Dendritic cell treated with granulocyte-macrophage colony-stimulating factor and Interleukin-4, amounts not matched to agents 40 ng/mL and 50 ng/mL, for 4 days (primary cell): ENCODE measurements around the gene AKR1C3.
"Not testable (repeated sequence)": the region's sequence is repeated elsewhere in the genome, so short reads cannot be mapped to it uniquely, and the experiment has no call there.

Experiments used
- H3K27ac Mint-ChIP-seq: one replicate; pipeline ENCODE4 v1.8.0; 2022; ENCODE audit warnings: mild to moderate bottlenecking, mixed read lengths
- H3K27me3 Mint-ChIP-seq: one replicate; pipeline ENCODE4 v1.8.0; 2022; ENCODE audit warnings: mild to moderate bottlenecking, mixed read lengths
- H3K36me3 Mint-ChIP-seq: one replicate; pipeline ENCODE4 v1.8.0; 2022; ENCODE audit warnings: low read depth, mixed read lengths
- H3K4me1 Mint-ChIP-seq: one replicate; pipeline ENCODE4 v1.8.0; 2022; ENCODE audit warnings: low read depth, mixed read lengths
- H3K4me3 Mint-ChIP-seq: one replicate; pipeline ENCODE4 v1.8.0; 2022; ENCODE audit warnings: mild to moderate bottlenecking, moderate library complexity, mixed read lengths
- H3K9me3 Mint-ChIP-seq: one replicate; pipeline ENCODE4 v1.8.0; 2022; ENCODE audit warnings: mixed read lengths
- intact Hi-C: fragments of 100-400 bp; cut with micrococcal nuclease; formaldehyde crosslinking; loops from one replicate; pipeline ENCODE4 v1.15.0; 2022

AKR1C3 gene

GRCh38 chr10:5094265-5095205 is at the start of gene AKR1C3:
TSS of gene AKR1C3 (plus strand) at chr10:5094414. CDS start at chr10:5094445, 31 bp downstream.
- Mint-ChIP-seq H3K4me3 (peak within 1 kb of the TSS; percentile 40), H3K4me1 (no peaks in the 10 kb centered on the region), H3K27me3 (no peaks in the 10 kb centered on the region), H3K27ac (no peak within 1 kb of the TSS), H3K36me3 (no peaks in the 10 kb centered on the region), H3K9me3 (no peaks in the 10 kb centered on the region)
- intact Hi-C loops: loop anchor here (5.0 to 10.0 kb wide), 5 partner anchors 188 to 338 kb away; no protein-coding TSS in a partner anchor

GRCh38 chr10:5045095-5045494 is 49.1 kb upstream of the AKR1C3 start:
- peaks cover 9% of the 10 kb centered on the region for H3K4me1 Mint-ChIP-seq
- no peaks in the 10 kb centered on the region for H3K36me3 Mint-ChIP-seq
- no peak overlapping the region for H3K27ac Mint-ChIP-seq
- H3K9me3 Mint-ChIP-seq: peaks cover 25% of the 10 kb centered on the region
- H3K27me3 Mint-ChIP-seq: no peaks in the 10 kb centered on the region
- H3K4me3 Mint-ChIP-seq: no peak overlapping the region
- intact Hi-C loops: no loop called here

DNA sequence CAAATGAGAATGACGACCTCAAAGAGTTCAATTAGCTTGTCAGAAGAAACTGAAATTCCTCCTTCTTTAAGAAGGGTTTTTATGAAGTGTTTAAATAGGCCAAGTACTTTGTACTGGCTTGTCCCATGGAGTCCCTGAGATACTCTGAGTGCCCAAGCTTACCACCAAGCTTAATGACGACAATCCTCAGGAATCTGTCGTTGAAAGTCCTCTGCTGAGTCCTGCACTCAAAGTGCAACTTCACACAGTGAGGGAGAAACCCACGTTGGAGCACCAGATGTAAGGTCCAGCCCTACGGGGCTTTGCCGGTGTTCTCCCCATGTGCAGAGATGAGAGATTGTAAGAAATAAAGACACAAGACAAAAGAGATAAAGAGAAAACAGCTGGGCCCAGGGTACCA is 47.8 kb upstream of the AKR1C3 start:
- Mint-ChIP-seq H3K36me3 (no peaks in the 10 kb centered on the region), H3K4me3 (no peak overlapping the region), H3K27ac (no peak overlapping the region), H3K4me1 (peaks cover 9% of the 10 kb centered on the region), H3K9me3 (peaks cover 17% of the 10 kb centered on the region), H3K27me3 (no peaks in the 10 kb centered on the region)
- intact Hi-C loops: no loop called here

GRCh38 chr10:5047055-5047454 is 47.2 kb upstream of the AKR1C3 start:
- intact Hi-C loops, H3K4me1 Mint-ChIP-seq, H3K4me3 Mint-ChIP-seq, H3K27ac Mint-ChIP-seq, H3K27me3 Mint-ChIP-seq, H3K36me3 Mint-ChIP-seq: not testable (repeated sequence)
- H3K9me3 Mint-ChIP-seq: peaks cover 16% of the 10 kb centered on the region

- Mint-ChIP-seq H3K9me3 (peaks cover 18% of the 10 kb centered on the region), H3K27me3 (no peaks in the 10 kb centered on the region), H3K36me3 (no peaks in the 10 kb centered on the region), H3K4me3 (no peak overlapping the region), H3K27ac (no peak overlapping the region), H3K4me1 (peaks cover 9% of the 10 kb centered on the region)
- intact Hi-C loops: no loop called here
Observed at GRCh38 chr10:5047912-5048628, 46.1 kb upstream of the AKR1C3 start.

- H3K36me3 Mint-ChIP-seq, H3K27me3 Mint-ChIP-seq, H3K27ac Mint-ChIP-seq, H3K4me1 Mint-ChIP-seq, intact Hi-C loops, H3K4me3 Mint-ChIP-seq: not testable (repeated sequence)
- peaks cover 21% of the 10 kb centered on the region for H3K9me3 Mint-ChIP-seq
Observed at GRCh38 chr10:5052951-5053500, 41.2 kb upstream of the AKR1C3 start.

DNA sequence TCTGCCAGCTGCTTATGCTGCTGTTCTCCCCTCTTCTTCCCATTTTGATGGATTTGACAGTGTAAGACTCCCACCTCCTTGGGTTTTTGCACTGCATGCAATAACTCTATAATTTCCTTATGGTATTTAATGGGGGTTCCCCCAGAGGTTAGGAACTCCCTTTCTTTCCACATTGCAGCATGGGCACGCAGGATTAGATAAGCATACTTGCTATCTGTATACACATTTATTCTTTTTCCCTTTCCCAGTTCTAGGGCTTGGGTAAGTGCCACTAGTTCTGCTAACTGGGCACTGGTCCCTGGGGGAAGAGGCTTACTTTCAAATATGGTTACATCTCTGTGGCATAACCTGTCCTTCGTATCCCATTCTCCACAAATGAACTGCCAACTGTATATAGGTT is 39.4 kb upstream of the AKR1C3 start:
- intact Hi-C loops, H3K4me3 Mint-ChIP-seq, H3K27ac Mint-ChIP-seq, H3K4me1 Mint-ChIP-seq, H3K27me3 Mint-ChIP-seq, H3K36me3 Mint-ChIP-seq: not testable (repeated sequence)
- peaks cover 39% of the 10 kb centered on the region for H3K9me3 Mint-ChIP-seq

GRCh38 chr10:5059267-5059666 is 34.9 kb upstream of the AKR1C3 start:
- not testable (repeated sequence) for H3K36me3 Mint-ChIP-seq

DNA sequence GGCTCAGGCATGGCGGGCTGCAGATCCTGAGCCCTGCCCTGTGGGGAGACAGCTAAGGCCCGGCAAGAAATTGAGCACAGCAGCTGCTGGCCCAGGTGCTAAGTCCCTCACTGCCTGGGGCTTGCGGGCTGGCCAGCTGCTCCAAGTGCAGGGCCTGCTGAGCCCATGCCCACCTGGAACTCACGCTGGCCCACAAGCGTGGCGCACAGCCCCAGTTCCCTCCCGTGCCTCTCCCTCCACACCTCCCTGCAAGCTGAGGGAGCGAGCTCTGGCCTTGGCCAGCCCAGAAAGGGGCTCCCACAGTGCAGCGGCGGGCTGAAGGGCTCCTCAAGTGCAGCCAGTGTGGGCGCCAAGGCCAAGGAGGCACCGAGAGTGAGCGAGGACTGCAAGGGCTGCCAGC is 33.4 kb upstream of the AKR1C3 start:
- intact Hi-C loops: not testable (repeated sequence)

More at GRCh38 chr10:5059267-5059666, 34.9 kb upstream of the AKR1C3 start:
- H3K27me3 Mint-ChIP-seq, H3K27ac Mint-ChIP-seq, intact Hi-C loops, H3K4me3 Mint-ChIP-seq, H3K4me1 Mint-ChIP-seq: not testable (repeated sequence)
- H3K9me3 Mint-ChIP-seq: peaks cover 33% of the 10 kb centered on the region

GRCh38 chr10:5064656-5065055 is 29.6 kb upstream of the AKR1C3 start:
- Mint-ChIP-seq H3K4me3 (no peak overlapping the region), H3K4me1 (no peaks in the 10 kb centered on the region), H3K27me3 (no peaks in the 10 kb centered on the region), H3K36me3 (no peaks in the 10 kb centered on the region), H3K27ac (no peak overlapping the region), H3K9me3 (peaks cover 8% of the 10 kb centered on the region)
- intact Hi-C loops: no loop called here

More for the DNA sequence above, 33.4 kb upstream of the AKR1C3 start:
- peaks cover 26% of the 10 kb centered on the region for H3K9me3 Mint-ChIP-seq
- H3K27me3 Mint-ChIP-seq, H3K4me3 Mint-ChIP-seq, H3K4me1 Mint-ChIP-seq, H3K27ac Mint-ChIP-seq, H3K36me3 Mint-ChIP-seq: not testable (repeated sequence)

DNA sequence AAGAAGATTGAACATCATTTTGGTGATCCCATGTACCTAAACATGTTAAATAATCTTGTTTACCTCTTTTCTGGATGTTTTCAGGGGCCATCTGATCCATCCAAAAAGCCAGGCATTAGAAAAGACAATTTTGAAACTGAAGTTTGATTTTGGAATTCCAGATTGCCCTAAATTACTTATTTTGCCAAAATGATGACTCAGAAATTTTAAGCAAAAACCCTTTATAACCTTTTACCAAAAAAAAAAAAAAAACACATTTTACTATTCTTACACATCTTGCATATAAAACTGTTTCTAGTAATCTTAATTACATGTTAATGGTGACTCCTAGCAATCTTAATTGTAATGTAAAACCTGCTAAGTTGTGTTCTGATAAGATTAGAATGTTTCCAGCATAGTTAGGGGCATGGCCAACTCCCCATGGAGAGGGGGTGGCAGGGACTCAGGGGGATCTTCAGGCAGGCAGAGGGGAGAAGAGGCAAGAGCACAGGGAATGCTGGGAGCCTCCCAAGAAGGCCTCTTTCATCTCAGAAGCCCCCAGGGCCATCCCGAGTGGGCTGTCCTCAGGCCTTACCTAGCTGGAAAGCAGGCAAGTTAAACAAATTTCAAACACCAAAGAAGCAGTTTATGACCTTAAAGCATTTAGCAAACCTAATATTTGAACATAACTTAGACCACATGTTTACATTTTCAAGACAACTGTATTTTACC is 25.8 kb upstream of the AKR1C3 start:
- H3K27ac Mint-ChIP-seq: no peak overlapping the region
- no peaks in the 10 kb centered on the region for H3K27me3 Mint-ChIP-seq
- H3K36me3 Mint-ChIP-seq: no peaks in the 10 kb centered on the region
- intact Hi-C loops: no loop called here
- H3K4me1 Mint-ChIP-seq: no peaks in the 10 kb centered on the region
- no peaks in the 10 kb centered on the region for H3K9me3 Mint-ChIP-seq
- no peak overlapping the region for H3K4me3 Mint-ChIP-seq

DNA sequence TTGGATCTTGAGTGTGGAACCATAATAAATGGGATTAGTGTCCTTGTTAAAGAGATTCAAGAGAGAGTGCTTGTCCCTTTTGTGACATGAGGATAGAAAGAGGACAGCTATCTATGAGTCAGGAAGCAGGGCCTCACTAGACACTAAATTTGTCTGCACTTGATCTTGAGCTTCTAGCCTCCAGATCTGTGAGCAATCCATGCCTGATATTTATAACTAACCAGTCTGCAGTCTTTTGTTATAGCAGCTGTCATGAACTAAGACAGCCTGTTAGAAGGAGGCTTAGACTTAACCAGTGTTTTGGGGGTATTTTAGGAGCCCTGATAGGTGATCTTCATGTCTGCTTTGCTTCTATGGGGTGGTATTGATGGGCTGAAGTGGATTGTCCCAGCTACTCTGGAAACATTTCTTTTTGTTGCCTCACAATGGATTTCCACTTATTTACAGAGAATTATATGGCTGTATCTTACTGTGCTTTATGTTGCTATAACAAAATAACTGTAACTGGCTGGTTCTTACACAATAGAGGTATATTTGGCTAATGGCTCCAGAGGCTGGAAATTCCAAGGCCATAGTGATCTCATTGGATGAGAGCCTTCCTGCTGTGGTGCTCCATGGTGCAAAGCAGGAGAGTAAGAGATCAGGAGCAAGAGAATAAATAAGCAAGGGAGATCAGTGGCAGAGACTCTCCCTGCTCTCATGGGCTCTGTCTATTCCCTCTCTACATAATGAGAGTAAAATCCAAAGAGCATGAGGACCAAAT is 23.4 kb upstream of the AKR1C3 start:
- Mint-ChIP-seq H3K9me3 (no peaks in the 10 kb centered on the region), H3K36me3 (no peaks in the 10 kb centered on the region), H3K27me3 (no peaks in the 10 kb centered on the region), H3K4me3 (no peak overlapping the region), H3K4me1 (no peaks in the 10 kb centered on the region), H3K27ac (no peak overlapping the region)
- intact Hi-C loops: no loop called here
